ENCODE data around the gene SPNS2.

Gene SPNS2

DNA sequence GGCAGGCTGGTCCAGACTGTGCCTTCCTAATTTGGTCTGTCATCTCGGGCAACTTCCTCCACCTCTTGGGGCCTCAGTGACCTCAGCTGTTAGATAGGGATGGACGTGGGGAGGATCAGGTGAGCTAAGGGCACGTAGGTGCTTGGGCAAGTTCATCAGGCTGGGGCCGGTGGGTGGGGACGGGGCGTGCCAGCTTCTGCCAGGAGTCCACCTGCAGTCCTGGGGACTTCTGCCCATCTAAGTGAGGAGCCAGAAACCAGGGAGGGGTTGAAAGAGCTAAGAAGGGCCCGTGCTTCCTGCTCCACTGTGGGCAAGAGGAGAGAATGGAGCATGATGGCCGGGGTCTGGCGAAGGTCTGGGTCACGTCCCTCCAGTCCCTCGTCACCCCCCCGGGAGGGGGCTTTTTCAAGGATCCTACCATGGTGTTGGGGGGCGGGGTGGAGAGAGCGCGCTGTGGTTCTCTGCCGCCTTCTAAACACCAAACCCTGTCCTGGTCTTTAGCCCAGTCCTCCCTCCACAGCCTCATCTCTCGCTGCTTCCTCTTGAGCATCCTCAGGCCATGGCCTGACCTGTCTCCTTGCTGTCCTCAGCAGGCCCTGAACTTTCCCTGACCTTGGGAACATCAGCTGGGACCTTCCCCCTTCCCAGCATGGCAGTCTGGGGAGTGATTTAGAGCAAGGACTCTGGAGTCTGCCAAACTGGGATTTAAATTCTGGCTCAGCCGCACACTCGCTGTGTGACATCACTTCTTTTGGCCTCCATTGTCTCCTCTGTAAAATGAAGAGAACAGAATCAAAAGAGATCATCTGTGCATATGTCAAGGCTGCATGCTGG, 21.6 kb downstream of the SPNS2 start:
- no peak for DNase-seq (ENCODE audit: low read depth)

DNA sequence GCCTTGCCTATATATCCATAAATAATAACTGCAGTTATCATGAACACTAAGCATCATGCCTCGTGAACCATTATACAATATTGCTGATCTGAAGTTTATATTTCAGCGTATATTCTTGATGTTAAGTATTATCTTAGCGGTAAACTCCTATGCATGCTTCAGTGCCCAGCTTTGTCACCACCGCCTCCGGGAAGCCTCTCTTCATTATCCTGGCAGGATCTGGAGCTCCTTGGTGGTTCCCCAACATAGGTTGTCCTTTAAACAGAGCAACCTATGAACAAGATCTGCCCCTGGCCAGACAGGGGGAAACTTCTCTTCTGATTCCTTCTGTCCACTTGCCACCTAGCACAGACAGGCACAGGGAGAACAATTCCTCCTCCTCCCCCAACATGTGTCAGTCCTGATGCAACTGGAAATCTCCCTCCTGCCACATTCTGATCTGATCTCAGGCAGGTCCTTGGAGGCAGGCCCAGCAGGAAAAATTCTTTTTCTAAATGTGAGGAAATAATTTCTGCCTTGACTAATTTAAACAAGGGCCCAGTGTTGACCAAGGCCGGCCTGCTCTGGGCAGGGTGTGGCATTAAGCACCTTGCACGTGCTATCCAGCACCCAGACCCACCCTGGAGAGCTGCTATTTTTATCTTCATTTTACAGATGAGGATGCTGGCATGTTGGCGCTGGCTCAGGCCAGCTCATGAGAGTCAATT, 22.4 kb downstream of the SPNS2 start:
- DNase-seq (ENCODE audit: low read depth), result no peak

DNA sequence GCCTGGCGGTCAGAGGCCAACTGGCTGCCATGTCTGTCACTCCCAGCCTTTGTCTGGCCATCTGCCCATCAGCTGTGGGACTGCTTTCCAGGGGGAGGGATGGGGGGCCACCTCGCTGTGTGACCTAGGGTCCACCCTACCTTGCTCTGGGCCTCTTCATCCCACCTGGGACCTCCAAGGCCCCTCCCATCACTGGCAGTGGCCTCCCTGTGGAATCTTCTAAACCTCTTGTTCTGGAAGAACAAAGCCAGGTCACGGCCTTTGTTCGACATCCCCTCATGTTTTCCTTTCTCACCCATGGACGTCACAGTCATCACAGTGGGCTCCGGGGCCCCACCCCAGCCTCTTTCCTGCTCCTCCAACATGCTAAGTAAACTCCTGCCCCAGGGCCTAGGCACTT, 24.0 kb downstream of the SPNS2 start:
- DNase-seq (ENCODE audit: low read depth), result no peak

DNA sequence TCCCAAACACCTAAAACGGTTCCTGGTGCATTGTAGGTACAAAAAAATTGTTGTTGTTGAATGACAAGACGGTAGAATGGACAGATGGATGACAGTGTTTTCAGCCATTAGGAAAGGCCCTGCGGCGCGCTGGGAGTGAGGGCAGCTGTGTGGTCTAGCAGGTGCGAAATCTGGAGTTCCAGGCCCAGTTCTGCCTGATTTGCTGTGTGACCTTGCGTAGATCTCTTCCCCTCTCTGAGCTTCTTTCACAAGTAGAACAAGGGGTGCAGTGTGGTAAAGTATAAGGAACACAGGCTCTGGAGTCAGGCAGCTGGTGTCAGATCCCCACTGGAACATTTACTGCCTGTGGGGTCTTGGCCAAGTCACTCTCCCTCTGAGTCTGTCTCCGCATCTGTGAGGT, 25.3 kb downstream of the SPNS2 start:
- no peak for DNase-seq (ENCODE audit: low read depth)

DNA sequence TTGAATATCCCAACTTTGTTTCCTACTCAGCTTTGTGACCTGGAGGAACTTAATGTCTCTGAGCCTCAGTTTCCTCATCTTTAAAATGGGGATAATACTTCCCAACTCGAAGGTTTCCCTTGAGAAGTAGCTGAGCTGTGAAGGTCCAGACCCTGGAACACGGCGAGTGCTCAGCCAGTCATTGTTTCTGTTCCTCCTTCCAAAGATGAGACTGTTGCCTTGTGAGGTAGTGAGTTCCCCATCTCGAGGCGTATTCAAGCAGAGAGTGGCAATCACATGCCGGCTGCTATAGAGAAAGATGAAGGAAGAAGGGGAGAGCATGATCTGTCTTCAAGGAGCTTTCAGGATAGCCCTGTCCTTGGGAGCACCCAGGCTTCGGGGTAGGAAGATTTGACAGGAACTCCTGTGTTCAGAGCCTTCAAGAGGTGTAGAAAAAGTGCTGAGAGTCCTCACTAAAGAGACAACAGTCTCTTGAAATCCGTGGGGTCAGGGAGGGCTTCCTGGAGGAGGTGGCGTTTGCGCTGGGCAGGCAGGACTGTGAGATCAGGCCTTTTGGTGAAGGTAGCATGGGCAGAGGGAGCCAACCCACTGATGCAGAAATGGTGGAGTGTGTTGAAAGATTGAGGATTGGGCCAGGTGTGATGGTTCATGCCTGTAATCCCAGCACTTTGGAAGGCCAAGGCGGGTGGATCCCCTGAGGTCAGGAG, 27.2 kb downstream of the SPNS2 start:
- DNase-seq (ENCODE audit: low read depth), result no peak

DNA sequence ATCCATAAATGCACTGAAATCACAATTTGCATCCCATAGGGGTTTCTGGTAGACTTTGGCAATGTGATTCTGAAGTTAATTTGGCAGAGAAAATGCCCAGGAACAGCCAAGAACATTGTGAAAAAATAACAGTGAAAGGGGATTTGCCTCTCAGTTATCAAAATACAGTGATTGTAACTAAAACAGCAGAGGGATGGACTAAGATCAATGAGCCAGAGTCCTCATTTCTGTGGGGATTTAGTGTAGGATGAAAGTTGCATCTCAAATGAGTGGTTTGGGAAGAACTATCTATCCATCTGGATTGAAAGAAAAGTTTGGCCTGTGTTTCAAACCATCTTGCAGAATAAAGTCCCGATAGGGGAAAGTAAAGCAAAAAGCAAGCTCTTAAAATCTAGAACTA, 28.5 kb downstream of the SPNS2 start:
- no peak for DNase-seq (ENCODE audit: low read depth)

DNA sequence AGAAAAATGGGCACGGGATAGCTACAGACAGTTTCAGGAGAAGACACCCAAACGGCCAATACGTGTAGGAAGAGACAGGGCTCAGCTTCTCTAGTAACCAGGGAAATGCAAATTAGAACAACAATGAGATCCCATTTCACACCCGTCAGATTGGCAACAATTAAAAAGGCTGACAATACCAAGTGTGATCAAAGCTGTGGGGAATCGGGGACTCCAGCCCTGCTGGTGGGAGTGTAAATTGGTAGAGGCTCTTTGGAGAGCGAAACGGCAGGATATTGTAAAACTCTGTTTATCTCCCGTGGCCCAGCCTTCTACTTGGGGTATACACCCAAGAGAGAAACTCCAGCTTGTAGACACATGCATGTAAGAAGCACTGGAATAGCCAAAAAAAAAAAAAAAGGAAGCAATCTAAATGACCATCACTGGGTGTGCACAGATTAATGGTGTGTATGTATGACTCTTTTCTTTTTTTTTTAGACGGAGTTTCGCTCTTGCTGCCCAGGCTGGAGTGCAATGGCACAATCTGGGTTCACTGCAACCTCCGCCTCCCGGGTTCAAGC, 29.0 kb downstream of the SPNS2 start:
- no peak for DNase-seq (ENCODE audit: low read depth)

DNA sequence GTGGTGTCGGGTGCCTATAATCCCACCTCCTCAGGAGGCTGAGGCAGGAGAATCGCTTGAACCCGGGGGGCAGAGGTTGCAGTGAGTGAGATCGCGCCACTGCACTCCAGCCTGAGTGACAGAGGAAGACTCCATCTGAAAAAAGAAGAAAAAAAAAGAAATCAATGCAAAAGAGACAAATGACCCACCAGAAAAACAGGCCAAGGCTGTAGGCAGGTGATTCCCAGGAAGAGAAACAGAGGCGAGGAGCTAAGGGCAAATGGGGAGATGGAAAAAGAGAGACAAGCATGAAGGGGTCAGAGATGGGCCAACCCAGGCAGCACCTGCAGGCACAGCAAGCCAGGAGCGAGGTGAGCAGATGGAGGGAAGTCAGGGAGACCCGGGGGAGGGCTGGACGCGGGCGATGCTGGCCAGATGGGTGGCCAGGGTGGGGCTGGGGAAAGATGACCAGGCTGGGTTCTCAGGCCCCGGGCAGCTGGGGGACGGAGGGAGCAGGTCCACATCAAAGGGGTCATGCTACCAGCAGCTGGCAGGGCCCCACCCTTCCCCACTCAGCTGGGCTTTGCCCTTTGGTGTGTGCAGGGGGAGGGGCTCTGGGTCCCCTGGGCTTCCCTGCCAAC, 31.0 kb downstream of the SPNS2 start:
- DNase-seq (ENCODE audit: low read depth), result no peak

DNA sequence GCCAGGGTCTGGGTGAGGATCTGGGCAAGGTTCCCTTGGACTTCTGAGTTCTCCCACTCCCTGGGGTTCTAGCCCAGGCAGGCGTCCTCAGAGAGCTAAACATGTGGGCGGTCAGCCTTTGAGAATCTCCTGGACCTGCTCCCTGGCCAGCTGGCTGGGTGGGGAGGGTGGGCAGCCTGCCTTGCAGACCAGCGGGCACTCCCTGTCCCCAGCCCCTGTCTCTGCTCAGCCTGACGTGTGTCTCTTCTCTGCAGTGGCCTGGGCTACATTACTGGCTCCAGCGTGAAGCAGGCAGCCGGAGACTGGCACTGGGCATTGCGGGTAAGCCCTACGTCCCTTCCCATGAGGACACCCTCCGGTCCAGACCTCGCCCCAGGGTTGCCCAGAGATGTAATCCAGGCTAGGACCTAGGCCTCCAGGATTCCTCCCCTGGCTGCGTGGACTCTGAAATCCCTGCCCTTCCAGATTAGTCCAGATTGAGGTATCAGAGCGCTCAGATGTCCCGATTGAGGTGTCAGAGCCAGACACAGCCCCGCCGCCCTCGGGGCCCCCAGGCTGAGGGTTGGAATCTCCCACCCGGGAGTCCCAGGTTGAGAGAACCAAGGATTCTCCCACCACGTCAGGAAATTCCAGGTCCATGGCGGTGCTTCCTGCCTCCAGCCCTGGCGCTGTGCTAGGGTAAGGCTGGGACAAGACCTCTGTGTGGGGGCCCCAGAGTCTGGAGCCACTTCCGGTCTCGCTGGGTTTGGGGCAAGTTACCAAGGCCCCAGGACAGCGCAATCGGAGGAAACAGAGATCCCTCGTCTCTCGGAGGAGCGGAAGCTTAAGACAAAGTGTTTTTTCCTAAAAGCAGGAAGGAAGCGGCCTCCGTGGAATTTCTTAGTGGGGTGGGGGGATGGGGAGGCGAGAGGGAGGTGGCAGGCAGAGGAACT, 32.4 kb downstream of the SPNS2 start:
- no peak for DNase-seq (ENCODE audit: low read depth)

DNA sequence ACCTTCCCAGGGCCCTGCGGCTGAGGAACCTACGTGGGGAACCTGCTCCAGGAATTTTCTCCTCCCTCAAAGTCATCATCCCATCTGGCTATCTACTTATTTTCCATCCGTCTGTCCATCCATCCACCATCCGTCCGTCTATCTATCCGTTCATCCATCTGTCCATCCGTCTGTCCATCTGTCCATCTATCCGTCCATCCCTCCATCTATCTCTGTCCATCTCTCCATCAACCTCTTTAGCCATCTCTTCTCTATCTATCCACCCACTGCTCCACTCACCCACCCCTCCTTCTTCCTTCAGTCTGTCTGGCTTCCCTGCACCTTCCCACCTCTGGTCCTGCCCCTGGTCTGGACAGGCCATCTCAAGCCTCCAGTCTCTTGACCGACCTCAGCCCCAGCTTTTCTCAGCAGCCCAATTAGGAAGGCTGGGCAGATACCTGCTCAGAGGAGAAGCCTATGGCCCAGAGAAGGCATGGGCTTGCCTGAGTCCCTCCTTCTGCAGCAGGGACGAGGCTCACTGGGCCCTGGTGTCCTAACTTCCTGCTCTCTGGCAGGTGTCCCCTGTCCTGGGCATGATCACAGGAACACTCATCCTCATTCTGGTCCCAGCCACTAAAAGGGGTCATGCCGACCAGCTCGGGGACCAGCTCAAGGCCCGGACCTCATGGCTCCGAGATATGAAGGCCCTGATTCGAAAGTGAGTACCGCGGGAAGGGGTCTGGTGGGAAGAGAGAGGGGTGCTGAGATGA, 33.5 kb downstream of the SPNS2 start:
- DNase-seq (ENCODE audit: low read depth), result no peak

DNA sequence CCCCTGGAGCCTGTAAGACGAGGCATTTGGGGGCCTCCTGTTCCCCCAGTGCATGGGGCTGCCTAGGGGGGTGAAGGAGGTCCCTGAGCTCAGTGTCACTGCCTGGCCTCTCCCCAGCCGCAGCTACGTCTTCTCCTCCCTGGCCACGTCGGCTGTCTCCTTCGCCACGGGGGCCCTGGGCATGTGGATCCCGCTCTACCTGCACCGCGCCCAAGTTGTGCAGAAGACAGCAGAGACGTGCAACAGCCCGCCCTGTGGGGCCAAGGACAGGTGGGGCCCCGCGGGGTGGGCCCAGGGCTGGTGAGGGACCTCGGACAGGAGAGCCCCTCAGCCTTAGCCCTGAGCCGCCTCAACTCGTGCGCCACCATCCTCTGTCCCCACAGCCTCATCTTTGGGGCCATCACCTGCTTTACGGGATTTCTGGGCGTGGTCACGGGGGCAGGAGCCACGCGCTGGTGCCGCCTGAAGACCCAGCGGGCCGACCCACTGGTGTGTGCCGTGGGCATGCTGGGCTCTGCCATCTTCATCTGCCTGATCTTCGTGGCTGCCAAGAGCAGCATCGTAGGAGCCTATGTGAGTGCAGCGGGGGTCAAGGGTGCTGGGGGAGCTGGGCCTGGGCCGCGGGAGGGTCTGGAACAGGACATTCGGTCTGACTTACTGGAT, 34.3 kb downstream of the SPNS2 start:
- no peak for DNase-seq (ENCODE audit: low read depth)

DNA sequence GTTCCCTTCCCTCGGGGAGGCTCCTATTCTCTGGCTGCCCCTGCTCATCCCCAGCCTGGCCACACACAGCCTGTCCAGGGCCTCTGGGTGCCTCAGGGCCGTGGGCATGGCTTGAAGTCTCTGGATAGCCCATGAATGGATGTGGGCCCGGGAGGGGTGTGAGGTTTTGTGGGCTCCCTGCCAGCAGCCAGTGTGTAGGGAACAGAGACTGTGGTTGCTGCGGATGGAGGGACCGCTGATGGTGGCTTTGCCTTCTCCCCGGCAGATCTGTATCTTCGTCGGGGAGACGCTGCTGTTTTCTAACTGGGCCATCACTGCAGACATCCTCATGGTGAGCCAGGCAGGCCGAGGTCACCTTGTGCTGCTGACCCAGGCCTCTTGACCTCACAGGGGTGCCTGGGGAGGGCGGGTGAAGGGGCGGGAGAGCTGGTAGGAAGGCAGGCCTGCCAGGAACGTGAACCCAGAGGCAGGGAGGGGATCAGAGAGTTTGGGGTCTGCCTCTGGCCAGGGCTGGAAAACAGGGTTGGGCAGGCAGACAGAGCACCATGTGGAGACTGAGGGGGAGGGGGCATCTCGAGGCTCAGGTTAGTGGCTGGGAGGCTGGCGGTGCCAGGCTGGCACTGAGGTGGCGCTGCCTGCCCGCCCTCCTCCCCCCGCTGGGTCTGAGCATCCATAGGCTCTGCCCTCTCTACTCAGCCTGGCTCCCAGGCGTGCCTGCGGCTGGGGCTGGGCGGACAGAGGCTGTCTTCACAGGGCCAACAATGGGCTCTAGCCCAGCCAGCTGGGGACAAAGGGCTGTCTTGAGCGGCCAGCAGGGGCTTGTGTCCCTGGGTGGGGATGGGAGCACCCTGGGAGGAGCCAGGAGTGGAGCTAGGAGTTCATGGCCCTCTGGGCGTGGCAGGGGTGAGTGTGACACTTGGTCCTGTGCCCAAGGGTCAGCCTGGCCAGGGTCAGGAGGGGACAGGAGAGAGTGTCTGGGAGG, 35.1 kb downstream of the SPNS2 start:
- DNase-seq (ENCODE audit: low read depth), result no peak

DNA sequence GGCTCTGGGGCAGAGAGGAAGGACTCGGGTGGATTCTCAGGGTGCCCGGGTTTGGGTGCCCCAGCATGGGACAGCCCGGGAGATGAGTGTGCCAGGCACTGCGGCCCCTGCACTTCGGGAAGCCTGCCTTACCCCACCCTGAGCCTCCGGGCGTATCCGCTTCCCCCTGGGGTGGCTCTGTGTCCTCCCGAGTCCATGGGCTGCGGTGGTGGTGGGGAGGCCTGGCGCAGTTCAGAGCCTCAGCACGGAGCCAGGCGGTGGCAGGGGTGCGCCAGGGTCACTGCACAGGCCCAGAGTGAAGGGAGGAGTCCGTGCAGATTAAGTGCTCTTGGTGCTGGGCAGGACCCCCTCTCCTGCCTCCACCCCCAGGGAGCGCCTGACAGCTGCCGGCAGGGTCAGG, 35.8 kb downstream of the SPNS2 start:
- no peak for DNase-seq (ENCODE audit: low read depth)

DNA sequence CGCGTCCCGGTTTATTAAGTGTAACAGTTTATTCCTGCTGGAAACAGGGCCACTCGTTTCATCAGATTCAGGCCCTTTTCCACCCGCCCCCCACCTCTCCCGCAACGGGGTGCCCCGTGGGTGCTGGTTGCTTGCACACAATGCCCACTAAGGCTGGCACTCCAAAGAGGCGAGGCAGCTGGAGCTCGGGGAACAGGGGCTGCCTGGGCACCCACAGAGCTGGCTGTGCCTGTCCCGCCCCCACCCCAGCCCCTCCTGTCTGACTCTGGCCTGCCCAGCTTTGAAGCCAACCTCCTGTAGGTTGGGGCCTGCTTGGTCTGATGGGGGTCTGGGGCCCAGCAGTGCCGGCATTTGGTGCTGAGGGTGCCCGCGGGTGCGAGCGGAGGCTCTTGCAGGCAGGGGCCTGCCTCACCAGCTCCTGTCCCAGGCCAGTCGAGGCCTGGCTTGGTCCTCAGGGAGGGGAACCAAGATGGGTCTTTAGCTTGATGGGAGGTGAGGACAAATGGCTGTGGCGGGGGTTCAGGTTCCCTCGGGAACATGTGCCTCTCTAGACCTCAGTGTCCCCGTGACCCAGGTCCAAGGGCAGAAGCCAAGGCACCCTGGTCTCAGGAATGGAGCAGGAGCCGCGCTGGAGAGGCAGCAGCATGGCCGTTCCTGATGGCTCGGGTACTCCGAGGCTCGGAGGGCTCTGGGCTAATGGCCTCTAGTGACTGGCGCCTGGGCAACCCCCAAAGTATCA, 36.4 kb downstream of the SPNS2 start:
- no peak for DNase-seq (ENCODE audit: low read depth)

DNA sequence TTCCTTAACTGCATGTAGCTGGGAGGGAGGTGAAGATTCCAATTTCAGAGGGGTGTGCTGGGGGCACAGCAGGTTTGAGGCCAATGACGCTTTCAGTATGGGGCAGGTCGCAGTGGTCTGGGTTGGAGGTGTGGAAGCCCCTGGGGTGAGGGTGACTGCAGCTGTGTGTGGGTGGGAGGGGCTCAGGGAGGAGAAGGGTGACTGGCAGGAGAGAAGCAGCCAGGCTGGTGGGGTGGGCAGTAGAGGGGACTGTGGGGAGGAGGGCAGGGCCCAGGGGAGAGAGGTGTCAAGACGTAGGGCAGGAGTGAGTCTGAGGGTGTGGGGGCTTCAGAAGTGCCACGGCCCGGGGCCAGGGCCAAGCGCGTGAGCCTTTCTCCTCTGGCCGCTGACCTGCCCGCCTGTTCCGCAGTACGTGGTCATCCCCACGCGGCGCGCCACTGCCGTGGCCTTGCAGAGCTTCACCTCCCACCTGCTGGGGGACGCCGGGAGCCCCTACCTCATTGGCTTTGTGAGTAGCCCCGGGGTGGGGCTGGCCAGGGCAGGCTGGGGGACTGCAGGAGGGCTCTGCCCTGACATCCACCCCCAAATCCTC, 37.1 kb downstream of the SPNS2 start:
- DNase-seq (ENCODE audit: low read depth), result no peak

DNA sequence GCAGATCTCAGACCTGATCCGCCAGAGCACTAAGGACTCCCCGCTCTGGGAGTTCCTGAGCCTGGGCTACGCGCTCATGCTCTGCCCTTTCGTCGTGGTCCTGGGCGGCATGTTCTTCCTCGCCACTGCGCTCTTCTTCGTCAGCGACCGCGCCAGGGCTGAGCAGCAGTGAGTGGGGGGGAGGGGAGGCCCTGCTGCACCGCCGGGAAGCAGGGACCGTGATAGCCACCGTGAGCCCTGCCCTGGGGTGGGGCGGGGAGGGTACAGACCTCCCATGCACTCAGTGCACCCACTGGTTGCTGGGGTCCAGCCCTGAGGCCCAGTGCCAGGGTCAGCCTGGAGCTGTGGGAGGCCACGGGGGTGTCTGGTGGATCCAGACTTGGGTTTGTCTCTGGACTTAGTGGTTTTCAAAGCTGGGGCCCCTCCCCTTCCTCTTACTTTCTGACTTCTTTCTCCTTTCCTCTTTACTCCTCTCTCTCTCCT, 37.6 kb downstream of the SPNS2 start:
- no peak for DNase-seq (ENCODE audit: low read depth)

DNA sequence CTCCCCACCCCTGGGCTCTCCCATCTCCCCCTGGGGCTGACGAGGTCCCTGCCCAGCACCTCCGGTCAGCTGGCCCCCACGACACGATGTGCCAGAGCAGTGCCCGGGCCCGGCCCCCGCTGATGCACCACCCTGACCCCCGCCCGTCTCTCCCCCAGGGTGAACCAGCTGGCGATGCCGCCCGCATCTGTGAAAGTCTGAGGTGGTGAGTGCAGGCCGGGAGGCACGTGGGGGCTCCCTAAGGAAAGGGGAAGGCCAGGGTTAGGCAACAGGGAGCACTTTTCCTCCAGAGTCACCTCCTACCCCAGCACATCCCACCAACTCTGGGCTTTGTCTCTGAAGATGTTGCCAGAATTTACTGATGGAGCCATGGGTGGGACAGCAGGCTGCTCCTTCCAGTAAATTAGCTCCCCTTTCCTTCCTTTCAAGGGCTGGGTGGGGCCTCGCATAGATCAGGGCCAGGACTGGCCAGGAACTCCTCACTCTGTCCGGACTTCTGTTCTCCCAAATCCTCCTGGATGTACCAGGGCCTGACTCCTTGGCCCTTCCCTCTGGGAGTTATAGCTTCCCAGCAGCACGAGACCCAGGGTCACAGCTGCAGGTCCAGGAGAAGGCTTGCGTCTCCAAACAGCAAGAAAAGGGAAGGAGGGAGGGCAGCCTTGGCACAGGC, 38.2 kb downstream of the SPNS2 start:
- DNase-seq (ENCODE audit: low read depth), result no peak
